Osteocyte (in vitro differentiated cells): Measurements from ENCODE around the gene EIF2A. TPM values are rescaled to one million over a fixed set of nuclear protein-coding genes. Genes with fewer than 3 reads are reported as not detected.

Source experiments
- DNase-seq: peaks from one replicate; pipeline ENCODE4 v3.0.0; 2021; ENCODE audit warnings: mixed read lengths; ENCODE audit not compliant: unreplicated experiment; ENCODE audit errors: extremely low spot score
- H3K27ac Mint-ChIP-seq: one replicate; pipeline ENCODE4 v1.8.0; 2021; ENCODE audit warnings: mild to moderate bottlenecking, mixed read lengths; ENCODE audit not compliant: unreplicated experiment
- H3K27me3 Mint-ChIP-seq: one replicate; pipeline ENCODE4 v1.8.0; 2021; ENCODE audit warnings: mixed read lengths; ENCODE audit not compliant: unreplicated experiment
- H3K36me3 Mint-ChIP-seq: one replicate; pipeline ENCODE4 v1.8.0; 2021; ENCODE audit warnings: mixed read lengths; ENCODE audit not compliant: unreplicated experiment
- H3K4me1 Mint-ChIP-seq: one replicate; pipeline ENCODE4 v1.8.0; 2021; ENCODE audit warnings: mixed read lengths; ENCODE audit not compliant: unreplicated experiment
- H3K4me3 Mint-ChIP-seq: one replicate; pipeline ENCODE4 v1.8.0; 2021; ENCODE audit warnings: mild to moderate bottlenecking, moderate library complexity, mixed read lengths; ENCODE audit not compliant: unreplicated experiment
- H3K9me3 Mint-ChIP-seq: one replicate; pipeline ENCODE4 v1.8.0; 2021; ENCODE audit warnings: mixed read lengths; ENCODE audit not compliant: unreplicated experiment
- total RNA-seq: library from RNA; stranded (reverse); gene quantifications from 2 replicates; pipeline ENCODE4 v1.2.1, GENCODE V29; 2021
- TF ChIP-seq, protein P1 (sequence below): fragments of 200-600 bp; sonication (generic); IDR thresholded peaks from 2 replicates; pipeline ENCODE4 v1.5.0; 2021; ENCODE audit warnings: antibody characterized with exemption, mild to moderate bottlenecking, moderate library complexity

The EIF2A gene
- total RNA-seq, 1 donor from 2014 or later, result 66.5 TPM

DNA sequence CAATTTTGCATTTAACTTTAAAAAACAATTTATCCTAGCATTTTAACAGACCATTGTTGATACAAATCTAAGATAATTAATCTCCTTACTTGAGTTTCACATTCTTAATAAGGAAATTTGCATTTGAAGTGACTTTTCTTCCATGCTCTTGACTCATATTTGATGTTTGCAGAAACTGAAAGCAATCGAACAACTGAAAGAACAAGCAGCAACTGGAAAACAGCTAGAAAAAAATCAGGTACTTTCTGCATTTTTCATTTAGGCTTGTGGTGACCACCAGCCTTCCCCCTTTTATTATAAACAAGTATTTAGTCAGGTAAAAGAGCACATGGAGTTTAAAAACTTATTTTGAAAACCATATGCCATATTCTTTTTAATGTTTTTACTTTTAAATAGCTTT lies 36.4 kb downstream of the EIF2A start:
- no peak for DNase-seq
- no peak overlapping the region for H3K4me3 Mint-ChIP-seq
- no peaks in the 10 kb centered on the region for H3K9me3 Mint-ChIP-seq
- no peaks in the 10 kb centered on the region for H3K4me1 Mint-ChIP-seq
- H3K27ac Mint-ChIP-seq, result no peak overlapping the region
- TF ChIP-seq, protein P1, sequence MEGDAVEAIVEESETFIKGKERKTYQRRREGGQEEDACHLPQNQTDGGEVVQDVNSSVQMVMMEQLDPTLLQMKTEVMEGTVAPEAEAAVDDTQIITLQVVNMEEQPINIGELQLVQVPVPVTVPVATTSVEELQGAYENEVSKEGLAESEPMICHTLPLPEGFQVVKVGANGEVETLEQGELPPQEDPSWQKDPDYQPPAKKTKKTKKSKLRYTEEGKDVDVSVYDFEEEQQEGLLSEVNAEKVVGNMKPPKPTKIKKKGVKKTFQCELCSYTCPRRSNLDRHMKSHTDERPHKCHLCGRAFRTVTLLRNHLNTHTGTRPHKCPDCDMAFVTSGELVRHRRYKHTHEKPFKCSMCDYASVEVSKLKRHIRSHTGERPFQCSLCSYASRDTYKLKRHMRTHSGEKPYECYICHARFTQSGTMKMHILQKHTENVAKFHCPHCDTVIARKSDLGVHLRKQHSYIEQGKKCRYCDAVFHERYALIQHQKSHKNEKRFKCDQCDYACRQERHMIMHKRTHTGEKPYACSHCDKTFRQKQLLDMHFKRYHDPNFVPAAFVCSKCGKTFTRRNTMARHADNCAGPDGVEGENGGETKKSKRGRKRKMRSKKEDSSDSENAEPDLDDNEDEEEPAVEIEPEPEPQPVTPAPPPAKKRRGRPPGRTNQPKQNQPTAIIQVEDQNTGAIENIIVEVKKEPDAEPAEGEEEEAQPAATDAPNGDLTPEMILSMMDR, result no peak
- H3K36me3 Mint-ChIP-seq, result peaks cover 29% of the 10 kb centered on the region
- no peaks in the 10 kb centered on the region for H3K27me3 Mint-ChIP-seq

DNA sequence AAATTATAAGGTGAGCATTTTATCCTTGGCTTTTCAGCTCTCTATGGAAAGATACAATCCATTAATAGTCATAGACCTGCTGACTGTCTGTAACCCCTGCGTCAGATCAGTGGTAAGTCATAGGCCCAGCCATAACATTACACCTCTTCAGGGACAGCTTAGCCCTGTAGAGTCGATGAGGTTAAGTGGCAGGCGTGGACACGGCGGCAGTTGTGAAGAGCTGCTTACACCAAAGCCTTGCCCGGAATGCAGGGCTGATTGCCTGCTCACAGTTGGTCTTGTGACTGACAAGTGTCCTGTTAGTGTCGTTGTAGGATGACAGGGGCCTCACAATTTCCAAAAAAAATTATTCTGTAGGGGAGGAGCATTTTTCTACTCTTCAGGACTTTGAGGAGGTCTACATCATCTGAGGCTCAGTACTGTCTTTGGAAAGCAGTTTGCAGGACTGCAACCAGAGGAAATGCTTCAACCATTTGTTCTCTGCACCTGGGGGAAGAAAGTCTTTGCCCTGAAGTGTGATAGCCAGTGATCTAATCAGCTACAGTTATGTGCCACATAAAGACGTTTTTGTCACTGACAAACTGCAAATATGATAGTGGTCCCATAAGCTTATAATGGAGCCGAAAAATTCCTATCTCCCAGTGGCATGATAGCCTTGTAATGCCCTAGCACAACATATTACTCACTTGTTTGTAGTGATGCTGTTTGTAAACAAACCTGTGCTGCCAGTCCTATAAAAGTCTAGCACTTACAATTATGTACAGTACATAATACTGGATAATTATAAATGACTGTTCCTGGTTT lies 41.6 kb downstream of the EIF2A start:
- H3K36me3 Mint-ChIP-seq, result peaks cover 10% of the 10 kb centered on the region
- TF ChIP-seq, protein P1, result no peak
- no peak overlapping the region for H3K27ac Mint-ChIP-seq
- H3K4me1 Mint-ChIP-seq, result no peaks in the 10 kb centered on the region
- H3K9me3 Mint-ChIP-seq, result no peaks in the 10 kb centered on the region
- DNase-seq, result no peak
- no peaks in the 10 kb centered on the region for H3K27me3 Mint-ChIP-seq
- H3K4me3 Mint-ChIP-seq, result no peak overlapping the region

DNA sequence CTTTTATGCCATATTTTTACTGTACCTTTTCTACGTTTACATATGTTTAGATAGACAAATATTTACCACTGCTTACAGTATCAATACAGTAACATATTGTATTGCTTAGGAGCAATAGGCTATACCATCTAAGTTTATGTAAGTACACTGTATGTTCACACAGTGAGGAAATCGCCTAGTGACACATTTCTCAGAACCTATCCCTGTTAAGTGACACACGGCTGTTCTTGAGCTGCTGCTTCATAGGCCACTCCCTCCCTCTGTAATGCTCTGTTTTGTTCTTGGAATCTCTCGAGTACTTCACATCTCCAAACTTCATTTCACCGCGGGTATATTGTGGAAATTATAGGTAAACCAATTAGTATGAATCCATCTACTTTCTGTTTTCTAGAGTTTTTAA lies 43.2 kb downstream of the EIF2A start:
- DNase-seq, result no peak
- H3K4me1 Mint-ChIP-seq, result no peaks in the 10 kb centered on the region
- H3K27ac Mint-ChIP-seq, result no peak overlapping the region
- H3K36me3 Mint-ChIP-seq, result peaks cover 7% of the 10 kb centered on the region
- H3K27me3 Mint-ChIP-seq, result no peaks in the 10 kb centered on the region
- TF ChIP-seq, protein P1, result no peak
- no peaks in the 10 kb centered on the region for H3K9me3 Mint-ChIP-seq
- H3K4me3 Mint-ChIP-seq, result no peak overlapping the region

DNA sequence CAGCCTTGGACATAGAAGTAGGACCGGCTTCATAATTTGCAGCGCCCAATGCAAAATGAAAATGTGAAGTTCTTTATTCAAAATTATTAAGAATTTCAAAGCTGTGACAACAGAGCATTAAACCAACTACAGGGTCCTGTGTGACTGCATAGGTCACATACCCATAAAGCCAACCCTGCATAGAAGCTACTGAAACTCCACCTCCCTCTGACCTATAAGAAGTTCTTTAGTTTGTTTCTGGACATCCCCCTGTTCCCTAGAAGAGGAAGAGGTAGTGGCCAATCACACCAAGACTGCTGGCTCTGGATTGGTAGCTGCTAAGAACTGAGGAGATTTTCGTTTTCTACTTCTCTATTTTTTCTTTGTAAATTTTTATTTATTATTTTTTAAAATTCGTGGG lies 47.6 kb downstream of the EIF2A start:
- Mint-ChIP-seq H3K27ac (no peak overlapping the region), H3K4me1 (peaks cover under 1% of the 10 kb centered on the region), H3K27me3 (no peaks in the 10 kb centered on the region), H3K4me3 (no peak overlapping the region), H3K36me3 (no peaks in the 10 kb centered on the region), H3K9me3 (no peaks in the 10 kb centered on the region)
- no peak for DNase-seq
- TF ChIP-seq, protein P1, result no peak

DNA sequence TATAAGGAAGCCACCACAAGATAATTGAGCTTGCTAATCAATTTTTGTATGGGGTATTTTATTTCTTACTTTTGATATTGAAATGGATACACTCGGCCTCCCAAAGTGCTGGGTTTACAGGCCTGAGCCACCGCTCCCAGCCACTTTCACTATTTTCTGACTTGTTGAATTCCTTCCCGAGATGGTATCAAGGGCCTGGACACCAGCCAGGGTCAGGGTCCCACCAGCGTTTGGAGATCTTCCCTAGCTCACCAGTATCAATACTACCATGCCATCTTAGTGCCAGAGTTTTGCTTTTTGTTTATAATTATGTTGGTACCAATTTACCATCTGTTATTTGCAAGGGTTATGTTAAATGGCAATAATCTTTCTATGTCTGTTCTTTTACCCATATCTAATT lies 51.1 kb downstream of the EIF2A start:
- Mint-ChIP-seq H3K36me3 (no peaks in the 10 kb centered on the region), H3K27ac (no peak overlapping the region), H3K4me3 (no peak overlapping the region), H3K9me3 (no peaks in the 10 kb centered on the region), H3K4me1 (peaks cover 22% of the 10 kb centered on the region), H3K27me3 (no peaks in the 10 kb centered on the region)
- no peak for DNase-seq
- TF ChIP-seq, protein P1, result no peak
